Neural cell (in vitro differentiated cells): Measurements from ENCODE around the gene ALDH1A1. TPM values are rescaled to one million over a fixed set of nuclear protein-coding genes. Genes with fewer than 3 reads are reported as not detected.
A peak's percentile ranks its signal among the peaks of the same experiment; 100 is the strongest.

Experiments used
- H2AFZ ChIP-seq: fragments of 200-600, 300-800 bp; sonication (generic), shearing (Covaris generic); 2 replicates; pipeline ENCODE4 v1.6.0; 2014; ENCODE audit warnings: low read depth, mild to moderate bottlenecking, antibody characterized with exemption, low read length, moderate library complexity
- H3F3A ChIP-seq: fragments of 200-600 bp; shearing (Covaris generic); 2 replicates; pipeline ENCODE4 v1.6.1; 2016; ENCODE audit warnings: mild to moderate bottlenecking, moderate library complexity, mixed read lengths, antibody characterized with exemption, low read length; ENCODE audit not compliant: insufficient read depth, poor library complexity, severe bottlenecking
- H3K27ac ChIP-seq: fragments of 200-600, 300-800 bp; sonication (generic), shearing (Covaris generic); 2 replicates; pipeline ENCODE4 v1.5.1; 2014; ENCODE audit warnings: mild to moderate bottlenecking, low read length, moderate library complexity
- H3K27me3 ChIP-seq: fragments of 300-800, 200-600 bp; sonication (generic), shearing (Covaris generic); 2 replicates; pipeline ENCODE4 v1.6.0; 2014; ENCODE audit warnings: mild to moderate bottlenecking, low read depth, low read length, moderate library complexity; ENCODE audit not compliant: insufficient read depth
- H3K36me3 ChIP-seq: fragments of 300-800, 200-600 bp; sonication (generic), shearing (Covaris generic); 2 replicates; pipeline ENCODE4 v1.5.1; 2014; ENCODE audit warnings: mild to moderate bottlenecking, antibody characterized with exemption, low read length, moderate library complexity; ENCODE audit not compliant: insufficient read depth
- H3K4me2 ChIP-seq: fragments of 300-800, 200-600 bp; sonication (generic), shearing (Covaris generic); 2 replicates; pipeline ENCODE4 v1.6.0; 2014; ENCODE audit warnings: mild to moderate bottlenecking, low read length
- H3K4me3 ChIP-seq: fragments of 300-800, 200-600 bp; sonication (generic), shearing (Covaris generic); 2 replicates; pipeline ENCODE4 v1.5.1; 2014; ENCODE audit warnings: mild to moderate bottlenecking, low read length, moderate library complexity
- H3K79me2 ChIP-seq: fragments of 200-600 bp; shearing (Covaris generic); replicated peaks from 2 replicates; pipeline ENCODE4 v1.6.0; 2014; ENCODE audit warnings: mild to moderate bottlenecking, low read length, moderate library complexity; ENCODE audit not compliant: insufficient read depth
- H3K9ac ChIP-seq: fragments of 300-800, 200-600 bp; sonication (generic), shearing (Covaris generic); 2 replicates; pipeline ENCODE4 v1.6.1; 2016; ENCODE audit warnings: mild to moderate bottlenecking, low read length, mixed read lengths
- H3K9me2 ChIP-seq: fragments of 200-600 bp; shearing (Covaris generic); 2 replicates; pipeline ENCODE4 v1.6.1; 2016; ENCODE audit warnings: mild to moderate bottlenecking, low read length, mixed read lengths; ENCODE audit not compliant: insufficient read depth
- H3K9me3 ChIP-seq: fragments of 200-600, 300-800 bp; sonication (generic), shearing (Covaris generic); 2 replicates; pipeline ENCODE4 v1.6.1; 2016; ENCODE audit warnings: mild to moderate bottlenecking, mixed run types, low read length, moderate library complexity, mixed read lengths
- H4K20me1 ChIP-seq: fragments of 200-600 bp; shearing (Covaris generic); 2 replicates; pipeline ENCODE4 v1.6.1; 2016; ENCODE audit warnings: mild to moderate bottlenecking, mixed run types; ENCODE audit not compliant: insufficient read depth
- EP300 ChIP-seq: fragments of 450-650 bp; conservative IDR thresholded peaks from 2 replicates; pipeline ENCODE4 v1.6.1; 2014; ENCODE audit warnings: antibody characterized with exemption, mild to moderate bottlenecking, moderate library complexity; ENCODE audit not compliant: poor library complexity, severe bottlenecking
- EZH2 ChIP-seq: fragments of 200-600, 300-800 bp; shearing (Covaris generic), sonication (generic); IDR thresholded peaks from 2 replicates; pipeline ENCODE4 v1.6.1; 2014; ENCODE audit warnings: antibody characterized with exemption, low read length, borderline replicate concordance, mild to moderate bottlenecking; ENCODE audit not compliant: insufficient read depth, poor library complexity, severe bottlenecking
- MXI1 ChIP-seq: fragments of 450-650 bp; conservative IDR thresholded peaks from 2 replicates; pipeline ENCODE4 v1.6.1; 2014; ENCODE audit warnings: antibody characterized with exemption, mild to moderate bottlenecking; ENCODE audit not compliant: poor library complexity, severe bottlenecking
- POLR2AphosphoS5 ChIP-seq: IDR thresholded peaks from 2 replicates; pipeline ENCODE4 v1.6.1; 2012
- RAD21 ChIP-seq: fragments of 450-650 bp; conservative IDR thresholded peaks from 2 replicates; pipeline ENCODE4 v1.6.1; 2014; ENCODE audit warnings: antibody characterized with exemption, mild to moderate bottlenecking, moderate library complexity
- SMC3 ChIP-seq: fragments of 450-650 bp; conservative IDR thresholded peaks from 2 replicates; pipeline ENCODE4 v1.6.1; 2014; ENCODE audit warnings: antibody characterized with exemption, mild to moderate bottlenecking, moderate library complexity; ENCODE audit not compliant: poor library complexity
- TAF1 ChIP-seq: IDR thresholded peaks from 2 replicates; pipeline ENCODE4 v1.6.1; 2012; ENCODE audit warnings: low read depth
- polyA plus RNA-seq: library from polyadenylated mRNA; depleted of rRNA; stranded (reverse); fragments of >200 nt; gene quantifications from 2 replicates; pipeline ENCODE4 v1.2.3, GENCODE V29; 2014
- TF ChIP-seq, protein P1 (sequence below): fragments of 450-650 bp; IDR thresholded peaks from 2 replicates; pipeline ENCODE4 v1.5.1; 2014; ENCODE audit warnings: antibody characterized with exemption, mild to moderate bottlenecking, moderate library complexity; ENCODE audit not compliant: poor library complexity, severe bottlenecking
- TF ChIP-seq, protein P2 (sequence below): IDR thresholded peaks from 2 replicates; pipeline ENCODE4 v1.6.1; 2012; ENCODE audit warnings: borderline replicate concordance

The ALDH1A1 gene
- polyA plus RNA-seq, 1 donor from 2014 or later = not detected

DNA sequence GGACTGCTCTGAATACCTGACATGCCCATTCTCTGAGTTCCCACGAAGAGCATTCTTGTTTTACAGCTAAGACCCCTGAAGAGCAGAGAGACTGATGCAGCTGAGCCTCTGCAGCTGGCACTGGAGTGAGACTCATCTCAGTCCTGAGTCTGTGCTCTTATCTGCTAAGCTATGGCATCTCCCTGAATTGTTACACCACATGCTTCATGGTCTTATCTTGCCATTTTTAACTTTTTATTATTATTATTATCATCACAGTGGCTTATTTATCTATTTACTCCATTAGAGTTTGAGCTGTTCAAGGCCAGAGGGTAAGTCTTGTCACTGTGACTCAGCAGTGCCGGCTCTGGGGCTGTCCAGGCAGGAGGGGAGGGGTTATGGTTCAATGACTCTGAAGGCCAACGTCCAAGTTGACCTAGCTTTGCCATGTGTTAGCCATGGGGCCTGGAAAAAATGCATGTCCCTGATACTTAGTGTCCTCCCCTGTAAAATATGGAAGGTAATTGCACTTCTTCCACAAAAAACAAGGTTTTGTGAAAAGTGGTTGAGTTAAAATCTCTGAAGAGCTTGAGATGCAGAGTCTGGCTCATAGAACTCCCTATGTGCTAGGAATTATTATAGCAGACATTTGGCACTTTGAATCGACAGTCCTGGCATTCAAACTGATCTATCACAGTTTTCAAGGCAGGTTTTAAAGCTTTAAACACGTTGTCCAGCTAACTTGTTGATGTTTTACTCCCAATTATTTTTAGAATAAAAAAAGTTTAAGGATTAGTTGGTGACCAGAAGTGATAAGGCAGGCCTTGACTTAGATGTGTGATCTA, 94.6 kb downstream of the ALDH1A1 start:
- Histone ChIP-seq H3K36me3 (no peaks in the 10 kb centered on the region), H3K27me3 (no peaks in the 10 kb centered on the region), H3K79me2 (no peaks in the 10 kb centered on the region), H3K9me3 (no peaks in the 10 kb centered on the region), H3K4me3 (no peak overlapping the region), H3K9me2 (no peaks in the 10 kb centered on the region), H3F3A (no peaks in the 10 kb centered on the region), H3K27ac (no peak overlapping the region), H4K20me1 (no peaks in the 10 kb centered on the region), H3K4me2 (no peak overlapping the region), H2AFZ (no peak overlapping the region), H3K9ac (no peak overlapping the region)
- no peak for TF ChIP-seq EP300

DNA sequence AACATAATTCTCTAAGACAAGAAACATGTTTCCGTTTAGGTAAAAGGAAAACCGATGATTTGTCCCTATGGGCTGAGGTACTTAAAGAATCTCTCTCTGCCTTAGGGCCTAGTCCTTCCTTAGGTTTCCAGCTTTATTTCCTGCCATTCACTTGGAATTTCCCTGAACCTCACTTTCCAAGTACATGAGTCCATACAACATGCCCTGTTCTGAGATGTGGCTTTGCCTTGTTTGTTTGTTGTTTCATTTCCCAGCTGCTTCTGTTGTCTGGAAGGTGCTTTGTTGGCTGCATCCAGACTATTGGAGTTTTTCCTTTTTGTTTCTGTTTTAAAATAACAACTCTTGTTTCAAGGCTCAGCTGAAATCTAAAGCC, 95.2 kb downstream of the ALDH1A1 start:
- Histone ChIP-seq H3K36me3 (no peaks in the 10 kb centered on the region), H2AFZ (no peak overlapping the region), H3F3A (no peaks in the 10 kb centered on the region), H3K27ac (no peak overlapping the region), H3K4me3 (no peak overlapping the region), H3K4me2 (no peak overlapping the region), H3K9me3 (no peaks in the 10 kb centered on the region), H3K27me3 (no peaks in the 10 kb centered on the region), H4K20me1 (no peaks in the 10 kb centered on the region), H3K9me2 (no peaks in the 10 kb centered on the region), H3K9ac (no peak overlapping the region), H3K79me2 (no peaks in the 10 kb centered on the region)
- TF ChIP-seq, protein P1, sequence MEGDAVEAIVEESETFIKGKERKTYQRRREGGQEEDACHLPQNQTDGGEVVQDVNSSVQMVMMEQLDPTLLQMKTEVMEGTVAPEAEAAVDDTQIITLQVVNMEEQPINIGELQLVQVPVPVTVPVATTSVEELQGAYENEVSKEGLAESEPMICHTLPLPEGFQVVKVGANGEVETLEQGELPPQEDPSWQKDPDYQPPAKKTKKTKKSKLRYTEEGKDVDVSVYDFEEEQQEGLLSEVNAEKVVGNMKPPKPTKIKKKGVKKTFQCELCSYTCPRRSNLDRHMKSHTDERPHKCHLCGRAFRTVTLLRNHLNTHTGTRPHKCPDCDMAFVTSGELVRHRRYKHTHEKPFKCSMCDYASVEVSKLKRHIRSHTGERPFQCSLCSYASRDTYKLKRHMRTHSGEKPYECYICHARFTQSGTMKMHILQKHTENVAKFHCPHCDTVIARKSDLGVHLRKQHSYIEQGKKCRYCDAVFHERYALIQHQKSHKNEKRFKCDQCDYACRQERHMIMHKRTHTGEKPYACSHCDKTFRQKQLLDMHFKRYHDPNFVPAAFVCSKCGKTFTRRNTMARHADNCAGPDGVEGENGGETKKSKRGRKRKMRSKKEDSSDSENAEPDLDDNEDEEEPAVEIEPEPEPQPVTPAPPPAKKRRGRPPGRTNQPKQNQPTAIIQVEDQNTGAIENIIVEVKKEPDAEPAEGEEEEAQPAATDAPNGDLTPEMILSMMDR = no peak
- TF ChIP-seq MXI1 (no peak), EP300 (no peak), EZH2 (no peak), TAF1 (no peak)

DNA sequence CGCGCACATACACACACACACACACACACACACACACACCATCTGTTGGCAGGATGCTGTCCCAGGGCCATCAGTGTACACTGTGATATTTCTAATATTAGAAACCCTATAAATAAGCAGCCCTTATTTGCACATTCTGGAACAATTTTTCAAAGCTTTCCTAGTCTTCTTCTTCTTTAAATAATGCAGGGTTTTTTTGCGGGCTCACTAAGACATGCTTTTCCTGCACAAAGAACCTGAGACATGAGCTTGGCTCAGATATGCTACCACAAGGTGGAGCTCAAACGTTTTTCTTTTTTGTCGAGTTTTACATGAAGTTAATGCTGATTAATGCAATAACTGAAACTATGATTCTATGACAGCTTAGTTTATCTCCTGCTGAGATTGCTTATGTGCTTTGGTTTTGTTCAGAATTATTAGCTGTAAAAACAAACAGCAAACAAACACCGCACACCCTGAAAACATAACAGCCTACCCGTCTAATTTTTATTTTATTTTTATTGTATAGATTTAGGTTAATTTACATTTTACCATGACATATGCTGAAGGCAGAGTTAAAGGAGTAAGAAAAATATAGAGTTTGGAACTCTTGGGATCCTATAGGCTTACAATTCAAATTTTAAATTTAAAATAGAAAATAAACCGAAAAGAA, 95.8 kb downstream of the ALDH1A1 start:
- Histone ChIP-seq H4K20me1 (no peaks in the 10 kb centered on the region), H2AFZ (no peak overlapping the region), H3K79me2 (no peaks in the 10 kb centered on the region), H3K9me2 (no peaks in the 10 kb centered on the region), H3K9ac (no peak overlapping the region), H3K9me3 (no peaks in the 10 kb centered on the region), H3K4me3 (no peak overlapping the region), H3K36me3 (no peaks in the 10 kb centered on the region), H3F3A (no peaks in the 10 kb centered on the region), H3K4me2 (no peak overlapping the region), H3K27me3 (no peaks in the 10 kb centered on the region), H3K27ac (no peak overlapping the region)
- TF ChIP-seq, protein P1 = peak; percentile 80
- no peak for TF ChIP-seq POLR2AphosphoS5
- TF ChIP-seq EP300 = no peak
- TF ChIP-seq MXI1 = no peak
- no peak for TF ChIP-seq EZH2
- TF ChIP-seq, protein P2, sequence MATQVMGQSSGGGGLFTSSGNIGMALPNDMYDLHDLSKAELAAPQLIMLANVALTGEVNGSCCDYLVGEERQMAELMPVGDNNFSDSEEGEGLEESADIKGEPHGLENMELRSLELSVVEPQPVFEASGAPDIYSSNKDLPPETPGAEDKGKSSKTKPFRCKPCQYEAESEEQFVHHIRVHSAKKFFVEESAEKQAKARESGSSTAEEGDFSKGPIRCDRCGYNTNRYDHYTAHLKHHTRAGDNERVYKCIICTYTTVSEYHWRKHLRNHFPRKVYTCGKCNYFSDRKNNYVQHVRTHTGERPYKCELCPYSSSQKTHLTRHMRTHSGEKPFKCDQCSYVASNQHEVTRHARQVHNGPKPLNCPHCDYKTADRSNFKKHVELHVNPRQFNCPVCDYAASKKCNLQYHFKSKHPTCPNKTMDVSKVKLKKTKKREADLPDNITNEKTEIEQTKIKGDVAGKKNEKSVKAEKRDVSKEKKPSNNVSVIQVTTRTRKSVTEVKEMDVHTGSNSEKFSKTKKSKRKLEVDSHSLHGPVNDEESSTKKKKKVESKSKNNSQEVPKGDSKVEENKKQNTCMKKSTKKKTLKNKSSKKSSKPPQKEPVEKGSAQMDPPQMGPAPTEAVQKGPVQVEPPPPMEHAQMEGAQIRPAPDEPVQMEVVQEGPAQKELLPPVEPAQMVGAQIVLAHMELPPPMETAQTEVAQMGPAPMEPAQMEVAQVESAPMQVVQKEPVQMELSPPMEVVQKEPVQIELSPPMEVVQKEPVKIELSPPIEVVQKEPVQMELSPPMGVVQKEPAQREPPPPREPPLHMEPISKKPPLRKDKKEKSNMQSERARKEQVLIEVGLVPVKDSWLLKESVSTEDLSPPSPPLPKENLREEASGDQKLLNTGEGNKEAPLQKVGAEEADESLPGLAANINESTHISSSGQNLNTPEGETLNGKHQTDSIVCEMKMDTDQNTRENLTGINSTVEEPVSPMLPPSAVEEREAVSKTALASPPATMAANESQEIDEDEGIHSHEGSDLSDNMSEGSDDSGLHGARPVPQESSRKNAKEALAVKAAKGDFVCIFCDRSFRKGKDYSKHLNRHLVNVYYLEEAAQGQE = no peak
- peak; percentile 86 for TF ChIP-seq SMC3
- TF ChIP-seq TAF1 = no peak
- peak; percentile 72 for TF ChIP-seq RAD21
